Measurements from ENCODE around the gene EYS.

Gene EYS

DNA sequence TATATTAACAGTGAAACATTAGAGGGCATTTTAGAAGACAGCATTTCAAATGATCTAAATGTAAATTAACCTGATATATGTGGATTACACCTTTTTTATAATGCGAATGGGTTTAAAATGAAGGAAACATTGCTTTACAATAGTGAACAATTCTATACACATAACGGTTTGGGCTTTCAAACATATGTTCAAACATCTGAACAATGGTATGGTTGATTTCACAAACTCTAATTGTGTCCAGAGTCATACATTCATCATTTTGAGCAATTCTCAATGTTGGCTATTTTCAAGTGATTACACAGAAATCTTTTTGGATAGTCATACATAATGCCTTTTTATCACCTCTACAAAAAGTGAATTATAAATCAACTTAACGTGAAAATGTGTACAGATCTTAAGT lies 1493.3 kb downstream of the EYS start:
- no peak for DNase-seq

DNA sequence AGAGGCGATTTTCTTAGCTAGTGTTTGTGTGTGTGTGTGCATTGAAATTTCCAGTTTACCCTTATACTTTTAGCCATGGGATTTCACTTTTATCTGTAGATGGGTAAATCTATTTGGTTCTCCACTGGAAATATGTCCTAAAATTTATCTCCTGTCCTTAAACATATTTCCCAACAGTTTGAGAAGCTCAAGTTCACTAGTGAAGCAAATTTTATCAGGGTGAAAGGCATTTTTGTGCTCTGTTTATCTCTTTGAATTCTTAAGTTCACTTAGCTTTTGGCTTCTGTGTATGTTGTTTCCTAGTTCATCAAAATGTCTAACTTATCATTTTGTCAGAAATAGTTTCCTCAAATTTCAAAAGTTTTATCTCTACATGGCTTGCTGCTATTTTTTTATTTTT lies 1509.8 kb downstream of the EYS start:
- no peak for DNase-seq

DNA sequence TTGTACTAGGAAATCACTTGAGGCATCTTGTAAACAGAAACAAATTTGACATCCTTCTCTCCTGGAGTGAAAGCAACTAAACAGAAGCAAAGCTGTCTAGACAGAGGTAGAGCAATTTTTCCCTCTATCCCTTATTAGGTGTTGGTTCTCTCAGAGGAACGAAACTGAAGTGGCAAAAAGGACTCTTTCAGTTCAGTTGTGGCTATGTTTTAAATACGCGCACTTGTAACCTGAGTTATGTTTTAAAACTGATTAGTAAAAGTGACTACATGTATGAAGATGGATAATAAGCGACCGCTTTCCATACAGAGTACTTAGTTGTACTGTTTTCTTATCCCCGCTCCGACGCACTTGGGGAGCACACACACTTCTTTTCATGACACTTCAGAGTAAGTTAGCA lies 1520.4 kb downstream of the EYS start:
- no peak for DNase-seq

DNA sequence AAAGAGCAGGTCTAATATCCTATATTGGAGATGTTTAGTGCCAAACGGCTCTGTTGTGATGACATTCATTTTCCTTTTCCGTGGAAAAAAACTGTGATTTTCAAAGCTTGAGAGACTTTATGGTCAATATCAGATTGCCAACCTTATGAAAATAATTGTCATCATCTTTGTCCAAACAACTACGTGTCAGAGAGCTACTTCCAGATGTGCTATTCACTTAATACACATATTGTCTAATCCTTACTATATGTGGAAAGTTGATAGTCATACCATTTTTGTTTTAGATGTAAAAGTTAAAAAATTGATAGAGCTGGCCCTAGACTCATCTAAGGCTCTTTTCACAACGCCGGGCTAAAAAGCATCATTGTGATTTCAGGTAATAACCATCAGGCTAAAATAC lies 1521.4 kb downstream of the EYS start:
- DNase-seq = no peak

DNA sequence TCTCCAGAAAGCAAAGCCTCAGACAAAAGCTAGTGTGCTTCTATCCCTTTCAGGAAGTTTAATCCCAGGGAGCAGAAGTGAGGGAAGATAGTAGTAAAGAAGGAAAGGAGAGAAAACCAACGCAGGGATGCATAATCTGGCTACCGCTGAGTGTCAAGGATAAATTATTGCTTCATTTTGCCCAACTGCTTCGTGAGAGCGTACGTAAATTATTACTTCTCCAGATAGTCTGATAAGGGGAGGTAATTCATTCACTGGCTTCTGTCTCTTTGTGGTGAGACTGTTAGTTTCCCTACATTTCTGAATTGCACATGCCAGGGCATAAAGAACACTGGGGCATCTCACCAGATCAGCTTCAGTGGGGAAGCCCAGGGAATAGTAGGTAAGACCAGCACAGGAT lies 1531.7 kb downstream of the EYS start:
- DNase-seq = no peak

DNA sequence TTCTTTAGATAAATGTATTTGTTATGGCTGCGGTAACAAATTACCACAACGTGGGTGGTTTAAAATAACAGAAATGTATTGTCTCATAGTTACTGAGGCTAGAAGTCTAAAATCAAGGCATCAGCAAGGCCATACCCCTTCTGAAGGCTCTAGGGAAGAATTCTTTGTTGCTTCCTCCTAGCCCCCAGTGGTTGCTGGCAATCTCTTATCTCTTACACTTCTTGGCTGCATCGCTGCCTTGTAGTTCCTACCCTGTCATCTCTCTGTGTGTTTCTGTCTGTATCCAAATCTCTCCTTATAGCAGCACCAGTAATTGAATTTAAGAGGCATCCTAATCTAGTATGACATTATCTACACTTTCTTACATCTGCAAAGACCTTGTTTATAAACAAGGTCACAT lies 1536.7 kb downstream of the EYS start:
- DNase-seq = no peak

DNA sequence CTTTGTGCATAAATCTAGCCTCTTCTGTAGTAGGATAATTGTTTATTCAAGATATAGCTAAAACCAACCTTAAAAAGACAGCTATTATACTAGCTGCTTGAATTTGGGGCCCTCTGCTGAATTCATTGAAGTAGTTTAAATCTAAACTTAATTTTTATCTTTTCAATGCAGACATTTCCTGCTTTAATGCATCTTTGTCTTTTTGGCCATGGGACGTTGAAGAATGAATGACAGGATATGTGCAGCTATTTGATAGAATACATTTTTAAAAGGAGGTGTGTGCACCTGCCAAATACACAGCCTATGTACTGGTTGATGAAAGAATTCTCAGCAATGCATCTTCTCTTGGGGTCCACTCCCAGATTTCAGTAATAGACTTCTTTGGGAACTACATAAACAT lies 1546.5 kb downstream of the EYS start:
- DNase-seq = no peak

DNA sequence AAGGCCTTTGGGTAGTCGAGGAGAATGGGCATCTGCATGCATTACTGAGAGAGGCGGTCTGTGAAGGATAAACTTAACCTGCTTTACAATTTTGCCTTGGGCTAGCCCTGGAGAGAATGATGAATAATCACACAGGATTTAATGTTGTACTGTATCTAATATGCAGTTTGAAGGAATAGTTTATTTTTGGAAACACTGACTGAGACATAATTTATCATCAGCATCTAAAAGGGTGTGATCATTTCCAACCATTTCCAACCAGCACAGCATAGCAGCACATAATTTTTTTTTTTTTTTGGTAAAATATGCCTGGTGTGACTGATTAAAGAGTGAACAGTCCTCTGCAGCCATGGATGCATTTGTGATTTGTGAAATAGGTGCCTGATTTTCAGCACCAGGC lies 1552.0 kb downstream of the EYS start:
- peak; percentile 7 for DNase-seq

DNA sequence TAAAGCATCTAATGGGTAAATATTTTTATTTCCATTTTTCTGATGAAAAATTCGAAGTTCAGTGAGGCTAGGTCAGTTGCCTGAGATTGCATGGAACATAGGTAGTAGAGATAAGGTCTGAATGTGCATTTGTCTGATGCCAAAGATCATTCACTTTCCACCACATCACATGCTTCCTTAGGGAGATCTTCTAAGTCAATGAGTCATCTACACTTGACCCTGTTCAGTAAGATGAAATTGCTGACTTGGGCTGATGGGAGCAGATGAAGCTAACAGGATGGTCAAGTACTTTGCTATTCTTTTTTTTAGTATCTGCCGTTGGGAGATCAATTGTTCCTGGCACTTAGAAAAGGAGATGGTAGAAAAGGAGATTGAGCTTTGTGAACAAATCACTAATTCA lies 1560.2 kb downstream of the EYS start:
- DNase-seq = peak; percentile 17

DNA sequence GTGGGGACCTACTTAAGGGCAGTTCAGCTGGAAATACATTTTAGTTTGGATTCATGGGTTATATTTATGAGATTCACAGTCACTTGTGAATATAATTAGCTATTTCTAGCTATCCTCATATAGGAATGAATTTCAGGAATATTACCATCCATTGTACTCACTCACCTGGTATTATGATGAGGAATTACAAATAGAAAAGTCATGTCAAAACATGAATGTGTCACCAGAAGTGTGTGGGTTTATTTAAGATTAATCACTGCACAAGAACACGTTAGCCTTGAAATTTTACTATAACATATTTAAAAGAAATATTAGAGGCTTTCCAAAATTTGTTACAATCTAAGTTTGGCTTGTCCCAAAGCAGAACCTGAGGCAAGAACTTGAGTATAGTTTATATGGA lies 1560.9 kb downstream of the EYS start:
- no peak for DNase-seq

DNA sequence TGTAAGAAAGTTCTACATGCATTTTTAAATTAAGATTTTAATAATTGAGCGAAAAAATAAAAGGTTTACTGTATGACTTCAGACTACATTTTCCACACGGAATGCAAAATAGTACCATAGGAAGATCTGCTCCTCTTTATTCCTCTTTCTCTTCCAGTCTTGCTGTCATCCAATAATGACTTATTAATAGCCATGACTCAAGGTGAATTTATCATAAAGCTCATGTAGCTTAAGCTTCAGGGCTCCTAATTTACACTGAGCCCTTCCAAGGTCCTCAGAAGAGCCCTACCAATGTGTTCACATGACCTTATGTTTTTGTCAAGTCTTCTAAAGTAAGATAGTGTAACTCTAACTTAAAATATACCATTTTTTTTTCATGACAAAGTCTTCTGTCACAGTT lies 1561.4 kb downstream of the EYS start:
- no peak for DNase-seq

DNA sequence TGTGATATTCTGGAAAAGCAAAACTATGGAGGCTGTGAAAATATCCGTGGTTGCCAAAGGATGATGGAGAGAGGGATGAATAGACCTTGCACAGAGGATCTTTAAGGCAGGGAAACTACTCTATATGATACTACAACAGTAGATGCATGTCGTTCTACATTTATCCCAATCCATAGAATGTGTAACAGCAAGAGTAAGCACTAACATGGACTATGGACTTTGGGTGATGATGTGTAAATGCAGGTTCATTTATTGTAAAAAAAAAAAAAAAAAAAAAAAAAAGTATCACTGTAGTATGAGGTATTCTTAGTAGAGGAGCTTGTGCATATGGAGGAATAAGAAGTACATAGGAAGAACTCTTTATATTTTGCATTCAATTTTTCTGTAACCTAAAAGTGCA lies 1563.9 kb downstream of the EYS start:
- no peak for DNase-seq

DNA sequence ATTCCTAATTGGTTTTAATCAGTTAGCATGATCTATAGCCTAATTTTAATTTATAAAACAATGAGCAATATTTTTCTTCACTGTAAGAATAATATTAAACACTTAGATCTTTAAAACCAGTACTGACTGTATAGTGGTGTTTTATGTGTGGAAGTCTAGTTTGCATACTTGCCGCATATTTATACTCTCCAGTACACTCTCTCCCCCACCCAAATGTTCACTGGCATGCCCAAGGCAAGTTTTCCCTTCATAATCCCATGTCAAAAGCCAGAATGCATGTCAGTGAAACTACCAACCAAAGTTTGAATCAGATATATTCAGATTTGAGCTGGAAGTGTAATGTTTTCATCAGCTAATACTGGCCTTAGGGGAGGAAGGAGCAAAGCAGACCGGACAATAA lies 1565.3 kb downstream of the EYS start:
- DNase-seq = no peak

DNA sequence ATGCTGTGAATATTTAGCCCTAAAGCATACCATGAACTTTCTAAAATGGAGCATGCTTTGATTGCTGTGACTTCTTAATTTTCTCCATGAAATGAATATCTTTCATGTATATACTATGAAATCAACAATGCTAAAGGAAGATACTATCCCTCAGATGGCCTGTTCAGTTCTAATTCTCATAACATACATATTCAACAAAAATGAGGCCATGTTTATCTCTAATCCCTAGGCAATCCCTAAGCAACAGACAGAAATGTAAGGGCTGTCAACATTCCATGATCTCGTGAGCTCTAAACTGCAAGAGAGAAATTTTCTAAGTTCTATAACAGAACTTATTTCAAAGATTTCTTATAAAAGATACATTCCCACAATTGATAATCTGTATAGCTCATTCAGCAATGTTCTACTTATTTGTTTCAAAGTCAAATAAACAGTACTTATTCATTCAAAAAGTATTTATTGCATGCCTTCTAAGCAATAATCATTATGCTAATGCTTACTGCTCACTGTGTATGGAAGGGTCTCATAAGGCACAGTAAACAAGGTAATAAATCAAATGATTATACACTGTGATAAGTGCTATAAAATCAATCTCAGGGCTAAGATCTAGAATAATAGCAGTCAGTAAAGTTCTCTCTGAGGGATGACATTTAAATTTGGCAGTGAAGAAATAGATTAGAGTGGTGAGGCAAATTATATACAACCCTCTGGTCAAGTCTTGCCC lies 1578.6 kb downstream of the EYS start:
- DNase-seq = no peak

DNA sequence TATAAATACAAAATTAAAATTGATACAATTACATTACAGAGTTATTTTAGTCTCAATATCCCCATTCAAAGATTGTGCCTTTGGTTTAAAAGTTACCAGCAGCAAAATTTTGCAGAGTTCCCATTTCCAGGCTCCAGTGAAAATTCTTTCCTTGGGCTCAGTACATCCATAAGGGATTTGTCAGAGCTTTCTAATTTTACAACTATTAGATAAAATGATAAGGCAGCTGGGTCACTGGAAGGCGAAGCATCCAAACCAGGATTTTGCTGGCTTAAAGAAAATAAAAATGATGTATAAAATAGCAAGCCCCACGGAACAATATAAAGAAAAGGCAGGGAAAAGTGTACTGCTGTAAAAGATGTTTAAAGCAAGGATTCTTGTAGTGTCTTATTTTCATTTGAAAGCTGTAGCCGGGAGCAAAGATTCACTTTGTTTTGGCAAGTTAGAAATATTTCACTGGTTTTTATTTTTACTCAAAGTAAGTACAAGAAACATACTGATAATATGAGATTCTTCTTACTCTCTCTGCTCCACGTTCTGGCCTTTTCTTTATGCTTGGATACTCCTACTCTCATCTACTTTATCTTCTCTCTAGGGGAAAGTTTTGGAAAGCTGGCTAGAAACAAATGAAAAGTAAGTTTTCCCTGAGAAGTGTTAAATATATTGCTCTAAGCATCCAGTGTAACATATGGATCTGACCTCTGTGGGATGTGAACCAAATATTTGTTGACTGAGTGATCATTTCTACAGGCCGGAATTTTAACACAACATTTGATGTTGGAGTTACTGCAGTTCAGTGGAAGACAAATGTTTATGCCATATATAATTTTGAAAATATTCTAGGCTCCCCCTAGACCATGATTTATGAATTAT lies 1583.0 kb downstream of the EYS start:
- DNase-seq = no peak

DNA sequence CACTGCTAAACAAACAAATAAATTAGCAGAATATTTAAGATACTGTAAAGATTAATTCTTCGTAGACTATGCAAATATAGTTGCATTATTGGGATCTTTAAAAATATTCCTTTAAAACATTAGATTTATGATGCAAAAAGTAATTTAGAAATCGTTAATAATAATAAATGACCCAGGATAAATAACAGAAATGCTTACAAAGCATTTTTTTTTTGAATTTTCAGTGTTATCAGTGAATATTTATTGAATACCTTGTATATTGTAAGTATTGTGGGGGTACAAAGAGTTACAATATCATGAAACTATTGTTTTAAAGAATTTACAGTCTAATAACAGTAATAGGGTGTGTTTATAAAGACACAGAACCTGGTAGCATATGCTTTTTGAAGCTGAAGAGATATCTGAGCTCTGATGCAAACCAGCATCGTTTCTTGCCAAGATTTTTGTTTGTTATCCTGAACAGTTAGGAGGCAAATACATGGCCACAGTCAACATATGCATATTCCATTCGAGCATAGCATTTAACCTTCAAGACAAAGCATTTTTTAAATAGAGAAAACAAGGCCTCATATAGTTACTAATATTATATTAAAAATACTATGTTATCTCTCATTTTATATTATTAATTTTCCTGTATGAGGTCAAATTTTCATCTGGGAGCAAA lies 1584.2 kb downstream of the EYS start:
- no peak for DNase-seq

DNA sequence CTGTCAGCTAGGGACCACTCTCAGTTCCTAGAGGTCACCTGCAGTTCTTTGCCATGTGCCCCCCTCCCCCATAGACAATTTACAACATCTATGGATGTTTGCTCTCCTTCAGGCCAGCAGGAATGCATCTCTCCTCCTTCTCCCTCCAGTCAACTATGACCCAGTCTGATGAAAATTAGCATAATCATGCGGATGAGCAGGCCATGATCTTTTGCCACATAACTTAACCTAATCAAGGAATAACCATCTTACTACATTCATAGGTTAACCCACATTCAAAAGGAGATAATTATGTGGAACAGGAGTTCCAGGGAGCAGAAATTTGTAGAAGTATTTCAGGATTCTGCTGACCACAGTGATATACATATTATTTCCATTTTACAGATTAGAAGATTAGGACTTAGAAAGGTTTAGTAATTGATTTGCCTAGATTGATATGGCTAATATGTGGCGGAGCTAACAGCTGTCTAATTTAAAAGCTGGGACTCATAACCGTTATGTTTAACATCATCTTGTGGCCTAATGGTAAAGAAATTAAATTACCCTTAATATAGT lies 1585.9 kb downstream of the EYS start:
- no peak for DNase-seq

DNA sequence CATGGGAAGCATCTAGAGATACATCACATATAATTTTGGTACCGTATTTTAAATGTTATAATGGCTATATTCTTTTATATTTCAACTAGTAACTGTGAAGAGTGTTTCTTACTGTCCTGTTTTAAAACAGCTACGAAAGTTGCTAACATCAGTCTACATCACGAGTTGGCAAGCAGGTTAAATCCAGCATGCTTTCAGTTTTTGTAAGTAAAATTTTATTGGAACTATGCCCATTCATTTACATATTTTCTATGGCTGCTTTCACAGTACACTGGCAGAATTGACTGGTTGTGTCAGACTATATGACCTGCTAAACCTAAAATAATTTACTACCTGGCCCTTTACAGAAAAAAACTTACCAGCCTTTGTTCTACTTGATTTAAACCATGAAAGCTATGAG lies 1593.3 kb downstream of the EYS start:
- no peak for DNase-seq

DNA sequence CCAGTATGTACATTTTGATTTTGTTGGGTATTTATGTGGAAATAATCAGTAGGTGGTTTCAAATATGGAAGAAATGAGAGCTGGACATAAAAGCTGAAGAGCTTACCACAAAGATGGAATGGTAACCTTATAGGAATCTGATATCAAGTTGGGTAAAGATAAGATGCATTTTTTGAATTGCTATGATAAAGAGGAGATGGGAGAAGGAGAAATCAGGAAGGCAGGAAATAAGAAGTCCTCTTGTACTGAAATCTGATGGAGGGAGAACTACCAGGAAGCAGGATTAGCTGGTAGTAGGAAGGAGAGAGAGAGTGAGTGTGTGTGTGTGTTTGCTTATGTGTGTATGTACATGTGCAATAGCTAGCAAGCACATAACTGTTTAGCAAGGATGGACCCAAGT lies 1603.0 kb downstream of the EYS start:
- peak; percentile 70 for DNase-seq

DNA sequence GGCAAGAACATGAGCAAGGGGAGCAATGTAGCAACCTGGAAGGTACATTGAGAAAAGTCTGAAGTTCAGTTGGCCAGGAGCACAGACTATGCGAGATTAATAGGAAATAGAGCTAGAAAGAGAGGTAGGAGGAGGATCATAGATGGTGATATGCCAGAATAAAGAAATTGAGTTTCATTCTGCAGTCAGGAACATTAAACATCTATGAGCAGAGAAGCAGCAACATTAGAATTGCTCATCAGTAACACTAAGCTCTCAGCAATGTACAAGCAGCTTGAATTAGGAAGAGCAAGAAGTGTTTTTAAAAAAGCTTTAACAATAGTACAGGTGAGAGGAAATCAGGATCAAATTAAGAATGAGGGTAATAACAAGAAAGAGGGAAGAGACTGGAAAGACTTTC lies 1603.5 kb downstream of the EYS start:
- DNase-seq = peak; percentile 41

DNA sequence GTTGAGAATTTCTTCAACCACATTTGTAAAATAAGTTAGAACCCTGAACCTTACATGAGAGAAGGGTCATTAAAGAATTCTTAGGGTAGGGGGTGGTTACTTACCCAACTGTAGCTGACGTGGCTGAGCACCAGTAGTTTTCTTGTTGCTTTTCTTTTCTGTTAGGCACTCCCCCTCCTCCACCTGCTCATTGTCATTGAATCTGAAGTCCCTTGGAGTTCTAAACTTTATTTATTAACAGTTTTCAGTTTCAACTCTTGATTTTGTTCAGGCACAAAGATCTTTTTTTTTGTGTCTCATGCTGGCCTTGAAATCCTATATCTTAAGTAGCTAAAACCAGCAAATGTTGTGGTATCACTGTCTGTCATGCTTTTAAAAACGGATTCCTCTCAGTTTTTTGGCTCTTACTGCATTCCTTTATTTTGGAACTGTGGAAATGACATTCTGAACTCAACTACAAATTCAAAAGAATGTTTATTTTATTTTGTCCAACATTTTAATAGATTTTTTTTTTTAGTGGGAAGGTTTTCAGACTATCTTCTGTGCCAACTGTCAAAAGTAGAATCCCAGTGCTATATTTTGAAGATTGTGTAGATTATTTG lies 1606.2 kb downstream of the EYS start:
- no peak for DNase-seq

DNA sequence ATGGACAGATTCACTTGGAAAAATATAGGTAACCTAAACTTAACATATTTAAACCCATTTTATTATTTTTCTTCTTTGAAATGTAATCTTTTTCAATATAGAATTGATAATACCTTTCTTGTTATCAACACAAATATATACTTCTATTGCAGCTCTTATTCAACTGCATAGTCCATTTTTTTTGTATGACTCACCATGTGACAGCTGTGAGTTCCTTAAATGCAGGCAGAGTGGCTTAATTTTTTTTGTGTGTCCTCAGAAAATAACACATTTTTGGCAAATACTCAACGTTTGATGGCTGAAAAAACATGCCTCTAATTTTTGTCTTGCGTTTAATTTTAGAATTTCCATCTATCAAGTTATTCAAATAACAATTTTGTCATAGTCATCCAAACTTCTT lies 1616.7 kb downstream of the EYS start:
- no peak for DNase-seq

DNA sequence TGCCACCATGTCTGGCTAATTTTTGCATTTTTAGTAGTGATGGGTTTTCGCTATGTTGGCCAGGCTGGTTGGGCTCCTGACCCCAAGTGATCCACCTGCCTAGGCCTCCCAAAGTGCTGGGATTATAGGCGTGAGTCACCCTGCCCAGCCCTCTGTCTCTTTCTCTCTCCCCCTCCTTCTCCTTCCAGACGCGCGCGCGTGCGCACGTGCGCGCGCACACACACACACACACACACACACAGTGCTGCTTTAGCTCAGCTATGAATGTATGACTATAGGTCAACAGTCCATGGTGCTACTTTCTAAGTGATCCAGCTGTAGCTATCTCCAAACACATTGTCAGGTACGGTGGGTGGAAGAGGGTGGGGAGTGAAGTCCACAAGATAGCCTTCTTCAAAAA lies 1621.9 kb downstream of the EYS start:
- no peak for DNase-seq

Data from NCI-H226 (cell line).